GM20431 (cell line): ENCODE measurements around the gene R3HDM4.
"Not testable (repeated sequence)": the region's sequence is repeated elsewhere in the genome, so short reads cannot be mapped to it uniquely, and the experiment has no call there.

Experiments
- in situ Hi-C: fragments of 300-500 bp; cut with MseI, MboI; formaldehyde crosslinking; loops from one replicate; pipeline ENCODE4 v1.15.0; 2020; ENCODE audit warnings: low sequenced_read_pairs; ENCODE audit not compliant: unreplicated experiment

R3HDM4 gene

GRCh38 chr19:913080-913748 lies at the start of gene R3HDM4:
Gene R3HDM4, minus strand, starts transcription at chr19:913219. Its CDS starts 62 bp downstream, at chr19:913157.
- in situ Hi-C loops: no loop called here

GRCh38 chr19:961866-962620 lies 49.0 kb upstream of the R3HDM4 start:
- in situ Hi-C loops: no loop called here

GRCh38 chr19:960601-960938 lies 47.6 kb upstream of the R3HDM4 start:
- in situ Hi-C loops: no loop called here

DNA sequence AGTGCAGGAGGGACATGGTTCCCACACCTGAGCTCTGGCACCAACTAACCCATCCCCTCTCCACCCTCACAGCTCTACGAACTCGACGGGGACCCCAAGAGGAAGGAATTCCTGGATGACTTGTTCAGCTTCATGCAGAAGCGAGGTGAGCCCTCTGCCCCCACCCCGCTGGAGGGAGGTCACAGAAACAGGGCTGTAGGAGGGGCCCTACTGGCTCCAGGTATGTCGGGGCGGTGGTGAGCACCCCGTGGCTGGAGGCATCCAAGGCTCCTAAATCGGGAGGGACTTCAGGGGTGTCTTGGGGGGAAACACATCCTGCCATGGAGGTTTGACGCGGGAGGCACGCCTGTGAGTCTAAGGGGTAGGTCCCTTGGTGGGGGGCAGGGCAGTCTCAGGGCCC lies 47.0 kb upstream of the R3HDM4 start:
- in situ Hi-C loops: no loop called here

GRCh38 chr19:958967-959855 lies 46.2 kb upstream of the R3HDM4 start:
- in situ Hi-C loops: no loop called here

GRCh38 chr19:957578-957977 lies 44.6 kb upstream of the R3HDM4 start:
- in situ Hi-C loops: not testable (repeated sequence)

GRCh38 chr19:956766-957440 lies 43.9 kb upstream of the R3HDM4 start:
- in situ Hi-C loops: no loop called here

DNA sequence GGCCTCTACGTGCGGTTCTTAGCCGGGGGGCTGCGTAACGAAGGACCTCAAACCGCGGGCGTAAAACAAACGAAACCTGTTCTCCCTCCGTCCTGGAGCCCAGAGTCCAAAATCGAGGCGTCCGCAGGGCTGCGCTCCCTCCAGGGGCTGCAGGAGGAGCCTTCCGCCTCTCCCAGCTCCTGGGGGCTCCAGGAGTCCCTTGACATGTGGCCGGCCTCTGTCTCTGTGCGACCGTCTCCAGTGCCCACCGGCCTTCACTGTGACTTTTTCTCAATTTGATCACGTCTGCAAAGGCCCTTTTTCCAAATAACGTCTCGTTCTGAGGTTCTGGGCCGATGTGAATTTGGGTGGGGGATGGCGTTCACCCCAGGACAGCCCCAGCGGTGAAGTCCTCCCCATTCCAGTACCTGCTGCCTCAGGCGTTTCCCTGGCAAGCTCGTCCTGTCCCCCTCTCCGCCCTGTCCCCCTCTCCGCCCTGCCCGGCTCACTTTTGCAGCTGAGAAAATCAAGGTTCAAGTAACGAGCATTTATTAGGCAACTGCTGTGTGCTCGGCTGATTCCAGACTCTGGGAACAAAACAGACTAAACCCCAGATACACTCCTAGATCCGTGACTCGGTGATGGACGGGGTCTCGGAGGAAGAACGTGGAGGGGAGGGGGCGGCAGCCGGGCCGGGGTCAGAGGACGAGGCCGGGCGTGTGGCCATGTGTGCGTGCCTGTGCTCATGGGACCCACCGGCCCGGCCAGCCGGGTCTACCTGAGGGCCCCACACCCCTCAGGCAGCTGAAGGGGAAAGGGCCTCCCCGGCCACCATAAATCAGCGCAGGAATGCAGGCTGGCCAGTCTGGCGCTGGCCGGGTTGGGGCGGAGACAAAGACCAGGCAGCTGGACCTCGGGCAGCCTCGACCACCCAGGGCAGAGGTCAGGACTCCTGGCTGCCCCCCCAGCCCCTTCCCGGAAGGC lies 43.1 kb upstream of the R3HDM4 start:
- in situ Hi-C loops: no loop called here

GRCh38 chr19:954672-955494 lies 41.9 kb upstream of the R3HDM4 start:
- in situ Hi-C loops: no loop called here

- in situ Hi-C loops: no loop called here
Measured at GRCh38 chr19:954272-954671, 41.3 kb upstream of the R3HDM4 start.

GRCh38 chr19:953445-954271 lies 40.6 kb upstream of the R3HDM4 start:
- in situ Hi-C loops: no loop called here

GRCh38 chr19:952680-953444 lies 39.8 kb upstream of the R3HDM4 start:
- in situ Hi-C loops: no loop called here

DNA sequence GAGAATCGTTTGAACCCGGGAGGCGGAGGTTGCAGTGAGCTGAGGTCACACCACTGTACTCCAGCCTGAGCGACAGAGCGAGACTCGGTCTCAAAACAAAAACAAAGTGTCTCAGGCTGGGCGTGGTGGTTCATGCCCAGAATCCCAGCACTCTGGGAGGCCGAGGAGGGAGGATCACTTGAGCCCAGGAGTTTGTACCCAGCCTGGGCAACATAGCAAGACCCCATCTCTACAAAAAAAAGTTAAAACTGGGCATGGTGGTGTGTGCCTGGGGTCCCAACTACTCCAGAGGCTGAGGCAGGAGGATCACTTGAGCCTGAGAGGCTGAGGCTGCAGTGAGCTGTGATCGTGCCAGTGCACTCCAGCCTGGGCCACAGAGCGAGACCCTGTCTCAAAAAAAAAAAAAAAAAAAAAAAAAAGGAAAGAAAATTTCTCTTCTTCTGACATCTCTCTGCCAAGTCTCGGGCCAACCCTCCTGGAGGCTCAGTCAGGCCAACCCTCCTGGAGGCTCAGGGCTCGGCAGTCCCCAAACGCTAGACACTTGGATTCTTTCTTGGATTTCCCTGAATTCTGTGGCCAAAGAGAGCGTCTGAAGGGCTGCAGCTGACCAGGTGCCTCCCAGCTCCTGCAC lies 39.1 kb upstream of the R3HDM4 start:
- in situ Hi-C loops: no loop called here

DNA sequence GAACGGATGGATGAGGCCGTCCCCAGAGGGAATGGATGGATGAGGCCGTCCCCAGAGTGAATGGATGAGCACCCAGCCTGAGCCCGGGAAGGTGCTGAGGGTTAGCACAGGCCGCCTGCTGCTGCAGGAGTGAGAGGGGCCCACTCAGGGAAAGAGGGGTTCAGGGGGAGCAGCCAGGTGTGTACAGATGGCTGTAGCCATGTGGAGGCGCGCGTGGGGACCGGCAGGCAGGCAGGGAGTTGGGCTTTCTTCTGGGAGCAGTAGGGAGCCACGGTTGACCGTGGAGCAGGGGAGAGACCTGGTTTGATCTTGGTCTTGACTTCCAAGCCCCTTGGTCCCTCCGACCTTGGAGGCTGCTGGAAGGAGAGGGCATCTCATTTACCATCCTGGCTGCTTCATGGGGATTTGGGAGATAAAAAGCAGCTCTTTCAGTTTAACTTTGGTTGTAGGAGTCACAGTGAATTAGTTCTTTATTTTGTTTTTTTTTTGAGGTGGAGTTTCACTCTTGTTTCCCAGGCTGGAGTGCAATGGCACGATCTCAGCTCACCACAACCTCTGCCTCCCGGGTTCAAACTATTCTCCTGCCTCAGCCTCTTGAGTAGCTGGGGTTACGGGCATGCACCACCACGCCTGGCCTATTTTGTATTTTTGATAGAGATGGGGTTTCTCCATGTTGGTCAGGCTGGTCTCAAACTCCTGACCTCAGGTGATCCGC lies 37.5 kb upstream of the R3HDM4 start:
- in situ Hi-C loops: no loop called here

GRCh38 chr19:948842-949496 lies 36.0 kb upstream of the R3HDM4 start:
- in situ Hi-C loops: no loop called here
